ENCODE data around the gene CD70.
"Not testable (repeated sequence)": the region's sequence is repeated elsewhere in the genome, so short reads cannot be mapped to it uniquely, and the experiment has no call there.

CD70 gene

DNA sequence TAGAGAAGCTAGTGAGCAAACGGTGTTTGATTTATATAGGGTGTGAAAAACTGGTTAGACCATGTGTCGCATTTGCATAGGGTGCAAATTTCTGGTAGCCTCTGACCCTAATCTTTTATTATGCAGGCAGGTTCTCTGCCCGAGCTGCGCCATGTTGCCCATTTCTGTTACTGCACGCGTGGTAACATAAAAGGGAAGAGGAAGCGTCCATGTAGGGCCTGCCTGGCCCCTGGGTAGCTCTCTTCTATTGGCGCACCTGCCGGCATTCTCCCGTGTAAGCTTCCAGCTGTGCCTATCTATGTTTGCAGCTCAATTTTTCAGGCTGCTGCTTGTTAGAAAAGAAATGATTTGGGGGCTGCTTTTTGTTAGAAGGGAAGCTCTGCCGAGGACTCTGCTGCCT lies 14.0 kb upstream of the CD70 start:
- no peak overlapping the region for H3K4me3 ChIP-seq (ENCODE audit: low read depth, low read length)
- TF ChIP-seq CTCF (IDR thresholded peaks at IDR 0.05; ENCODE audit: insufficient read depth, low read length, missing control alignments), result no peak
- POLR2A ChIA-PET, result no interaction called here
- no peak for DNase-seq (ENCODE audit: low read depth, low spot score)
- CTCF ChIA-PET, result interaction anchor here (0.8 to 1.4 kb wide), 3 partner anchors 10 to 28 kb away, joined by 3 read pairs; no protein-coding TSS in a partner anchor

DNA sequence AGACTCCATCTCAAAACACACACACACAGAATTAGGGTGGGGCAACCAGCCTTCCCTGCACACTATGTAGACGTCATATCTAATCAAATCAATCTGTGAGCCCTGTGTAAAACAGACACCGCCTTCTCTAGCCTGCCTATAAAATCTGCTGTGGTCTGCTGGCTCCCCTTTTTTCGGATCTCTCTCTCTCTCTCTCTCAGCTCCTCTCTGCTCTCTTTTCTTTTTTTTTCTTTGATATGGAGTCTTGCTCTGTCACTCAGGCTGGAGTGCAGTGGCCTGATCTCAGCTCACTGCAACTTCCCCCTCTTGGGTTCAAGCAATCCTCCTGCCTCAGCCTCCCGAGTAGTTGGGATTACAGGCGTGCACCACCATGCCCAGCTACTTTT lies 11.8 kb upstream of the CD70 start:
- no peak overlapping the region for H3K4me3 ChIP-seq (ENCODE audit: low read depth, low read length)
- no peak for TF ChIP-seq CTCF (IDR thresholded peaks at IDR 0.05; ENCODE audit: insufficient read depth, low read length, missing control alignments)
- no peak for DNase-seq (ENCODE audit: low read depth, low spot score)
- CTCF ChIA-PET, result interaction anchor here (0.9 kb wide), 1 partner anchor 86 kb away, joined by 3 read pairs; no protein-coding TSS in a partner anchor
- POLR2A ChIA-PET, result no interaction called here

DNA sequence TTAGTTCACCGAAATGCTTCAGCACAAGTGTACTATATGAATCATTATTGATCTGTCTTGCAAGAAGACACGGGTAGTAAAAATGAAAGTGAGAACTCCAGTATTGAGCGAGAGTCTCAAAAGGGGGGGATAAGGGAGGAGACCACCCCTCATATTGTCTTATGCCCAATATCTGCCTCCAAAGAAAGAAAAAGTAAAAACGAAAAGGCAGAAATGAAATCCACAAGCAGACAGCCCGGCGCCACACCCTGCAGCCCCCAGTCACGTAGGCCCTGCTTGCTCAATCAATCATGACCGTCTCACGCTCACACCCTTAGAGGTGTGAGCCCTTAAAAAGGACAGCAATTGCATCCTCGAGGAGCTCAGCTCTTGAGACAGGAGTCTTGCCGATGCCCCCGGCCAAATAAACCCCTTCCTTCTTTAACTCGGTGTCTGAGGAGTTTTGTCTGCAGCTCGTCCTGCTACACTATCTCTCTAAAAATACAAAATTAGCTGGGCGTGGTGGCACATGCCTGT lies 10.6 kb upstream of the CD70 start:
- POLR2A ChIA-PET; DNase-seq (ENCODE audit: low read depth, low spot score); H3K4me3 ChIP-seq (ENCODE audit: low read depth, low read length); CTCF ChIA-PET: not testable (repeated sequence)

- not testable (repeated sequence) for H3K4me3 ChIP-seq (ENCODE audit: low read depth, low read length)
These were observed 10.1 kb upstream of the CD70 start for GRCh38 chr19:6600951-6601536.

GRCh38 chr19:6599866-6600454 lies 9.0 kb upstream of the CD70 start:
- TF ChIP-seq CTCF (IDR thresholded peaks at IDR 0.05; ENCODE audit: insufficient read depth, low read length, missing control alignments), result no peak
- CTCF ChIA-PET, result interaction anchor here (1.2 kb wide), 1 partner anchor 9 kb away, joined by 3 read pairs; no protein-coding TSS in a partner anchor
- POLR2A ChIA-PET, result no interaction called here
- no peak overlapping the region for H3K4me3 ChIP-seq (ENCODE audit: low read depth, low read length)
- DNase-seq (ENCODE audit: low read depth, low spot score), result no peak

More at GRCh38 chr19:6600951-6601536, 10.1 kb upstream of the CD70 start:
- POLR2A ChIA-PET; DNase-seq (ENCODE audit: low read depth, low spot score): not testable (repeated sequence)
- CTCF ChIA-PET, result interaction anchor here (1.0 kb wide), 1 partner anchor 11 kb away, joined by 3 read pairs; no protein-coding TSS in a partner anchor

GRCh38 chr19:6598254-6598892 lies 7.4 kb upstream of the CD70 start:
- CTCF ChIA-PET; H3K4me3 ChIP-seq (ENCODE audit: low read depth, low read length); POLR2A ChIA-PET; DNase-seq (ENCODE audit: low read depth, low spot score): not testable (repeated sequence)

DNA sequence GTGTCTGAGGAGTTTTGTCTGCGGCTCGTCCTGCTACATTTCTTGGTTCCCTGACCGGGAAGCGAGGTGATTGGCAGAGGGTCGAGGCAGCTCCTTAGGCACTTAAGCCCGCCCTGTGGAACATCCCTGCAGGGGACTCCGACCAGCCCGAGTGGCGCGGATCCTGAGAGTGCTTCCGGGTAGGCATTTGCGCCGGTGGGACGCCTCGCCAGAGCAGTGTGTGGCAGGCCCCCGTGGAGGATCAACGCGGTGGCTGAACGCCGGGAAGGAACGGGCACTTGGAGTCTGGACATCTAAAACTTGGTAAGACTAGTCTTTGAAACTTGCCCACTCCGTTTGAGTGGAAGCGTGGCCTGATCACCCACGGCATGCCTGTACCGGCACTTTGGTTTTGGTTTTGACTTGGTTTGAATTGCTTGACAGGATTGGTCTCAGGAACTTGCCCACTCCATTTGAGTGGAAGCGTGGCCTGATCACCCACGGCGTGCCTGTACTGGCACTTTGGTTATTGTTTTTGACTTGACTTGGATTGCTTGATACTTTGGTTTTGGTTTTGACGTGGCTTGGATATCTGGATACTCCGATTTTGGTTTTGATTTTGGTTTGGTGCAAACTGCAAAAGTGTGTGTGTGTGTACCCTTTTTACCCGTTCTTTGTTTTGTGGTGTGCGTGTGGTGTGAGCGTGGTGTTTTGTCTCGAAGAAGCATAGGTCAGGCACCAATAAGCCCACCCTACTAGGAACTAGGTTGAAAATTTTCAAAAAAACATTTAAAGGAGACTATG lies 6.7 kb upstream of the CD70 start:
- CTCF ChIA-PET; POLR2A ChIA-PET; H3K4me3 ChIP-seq (ENCODE audit: low read depth, low read length); DNase-seq (ENCODE audit: low read depth, low spot score): not testable (repeated sequence)

DNA sequence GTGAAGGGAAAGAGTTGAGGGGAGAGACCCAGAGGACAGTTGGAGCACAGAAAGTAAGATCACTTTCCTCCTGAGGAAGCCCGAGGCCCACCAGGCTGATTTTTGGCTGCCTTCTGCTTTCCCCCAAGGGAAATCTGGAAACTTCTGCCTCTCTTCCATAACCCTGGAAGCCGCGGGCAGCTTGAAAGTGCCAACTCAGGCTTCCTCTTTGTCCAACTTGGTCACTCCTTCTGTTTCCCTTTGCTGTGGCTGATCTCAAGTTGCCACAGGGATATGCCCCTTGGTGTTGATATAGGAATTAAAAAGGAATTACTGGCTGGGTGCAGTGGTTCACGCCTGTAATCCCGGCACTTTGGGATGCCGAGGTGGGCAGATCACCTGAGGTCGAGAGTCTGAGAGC lies 5.7 kb upstream of the CD70 start:
- ChIA-PET CTCF (no interaction called here), POLR2A (no interaction called here)
- DNase-seq (ENCODE audit: low read depth, low spot score), result no peak
- H3K4me3 ChIP-seq (ENCODE audit: low read depth, low read length), result no peak overlapping the region
- no peak for TF ChIP-seq CTCF (IDR thresholded peaks at IDR 0.05; ENCODE audit: insufficient read depth, low read length, missing control alignments)
